HepG2 (cell line): ENCODE measurements around the gene IFT122. TPM values are rescaled to one million over a fixed set of nuclear protein-coding genes. Genes with fewer than 3 reads are reported as not detected.

Experiments used
- BCL6 ChIP-seq: IDR thresholded peaks from 2 replicates; pipeline ENCODE4 v1.6.1; 2016; ENCODE audit warnings: missing genetic modification reagents, missing compliant biosample characterization
- DRAP1 ChIP-seq: IDR thresholded peaks from 2 replicates; pipeline ENCODE4 v1.6.1; 2016; ENCODE audit warnings: missing genetic modification reagents, missing compliant biosample characterization
- ELF3 ChIP-seq: IDR thresholded peaks from 2 replicates; pipeline ENCODE4 v1.6.1; 2016; ENCODE audit warnings: missing genetic modification reagents, missing compliant biosample characterization
- FOSL2 ChIP-seq: sonication (generic); formaldehyde crosslinking; IDR thresholded peaks from 2 replicates; pipeline ENCODE4 v1.4.0; 2020; ENCODE audit warnings: missing genetic modification reagents
- HMG20A ChIP-seq: IDR thresholded peaks from 2 replicates; pipeline ENCODE4 v1.6.1; 2016; ENCODE audit warnings: borderline replicate concordance
- HNF4G ChIP-seq, 2 experiments: sonication (generic) in 1 of 2; formaldehyde crosslinking in 1 of 2; IDR thresholded peaks; 2 replicates each; pipeline versions ENCODE4 v1.4.0 to v1.6.1; 2011 to 2020; ENCODE audit warnings: borderline replicate concordance in 2 of 2, low read depth in 2 of 2, mild to moderate bottlenecking in 2 of 2, low read length in 1 of 2, missing genetic modification reagents in 1 of 2, moderate library complexity in 1 of 2
- KDM1A ChIP-seq: IDR thresholded peaks from 2 replicates; pipeline ENCODE4 v1.6.1; 2016; ENCODE audit warnings: missing compliant biosample characterization
- NCOR1 ChIP-seq: fragments of 200-600 bp; sonication (generic); IDR thresholded peaks from 2 replicates; pipeline ENCODE4 v1.7.0; 2017; ENCODE audit warnings: antibody characterized with exemption, low read length, borderline replicate concordance
- RARA ChIP-seq: IDR thresholded peaks from 2 replicates; pipeline ENCODE4 v1.6.1; 2016; ENCODE audit warnings: missing genetic modification reagents, missing compliant biosample characterization
- RCOR2 ChIP-seq: IDR thresholded peaks from 2 replicates; pipeline ENCODE4 v1.6.1; 2016; ENCODE audit warnings: missing biosample characterization, missing genetic modification reagents
- RXRA ChIP-seq: sonication (generic); formaldehyde crosslinking; IDR thresholded peaks from 2 replicates; pipeline ENCODE4 v1.5.1; 2020; ENCODE audit warnings: missing genetic modification reagents
- SKIL ChIP-seq: sonication (generic); formaldehyde crosslinking; IDR thresholded peaks from 2 replicates; pipeline ENCODE4 v1.8.0; 2022; ENCODE audit warnings: missing genetic modification reagents, mild to moderate bottlenecking, moderate library complexity, borderline replicate concordance
- SOX13 ChIP-seq, 3 experiments: fragments of 450-650 bp in 1 of 3; sonication (generic) in 1 of 3; formaldehyde crosslinking in 1 of 3; IDR thresholded peaks in 2 of 3; conservative IDR thresholded peaks in 1 of 3; 2 replicates each; pipeline versions ENCODE4 v1.5.0 to v1.6.1; 2016 to 2020; ENCODE audit warnings: antibody characterized with exemption in 1 of 3, mild to moderate bottlenecking in 1 of 3, missing compliant biosample characterization in 1 of 3, missing genetic modification reagents in 1 of 3, moderate library complexity in 1 of 3
- ZEB1 ChIP-seq: IDR thresholded peaks from 2 replicates; pipeline ENCODE4 v1.6.1; 2012; ENCODE audit warnings: mild to moderate bottlenecking, low read depth, inconsistent platforms; ENCODE audit not compliant: insufficient replicate concordance
- ZMYM4 ChIP-seq: sonication (generic); formaldehyde crosslinking; IDR thresholded peaks from 2 replicates; pipeline ENCODE4 v1.8.1; 2023; ENCODE audit warnings: mild to moderate bottlenecking, missing genetic modification reagents
- ZNF777 ChIP-seq: sonication (generic); formaldehyde crosslinking; IDR thresholded peaks from 2 replicates; pipeline ENCODE4 v1.4.0; 2020; ENCODE audit warnings: missing genetic modification reagents
- polyA plus RNA-seq, 8 experiments: library from polyadenylated mRNA; depleted of rRNA in 3 of 8; stranded (reverse) in 7 of 8; unstranded in 1 of 8; fragments of >200 nt; fragmentation: Illumina TruSeq in 4 of 8; extraction: Trizol in 4 of 8; gene quantifications; 2 replicates each; pipeline versions ENCODE4 v1.2.1 to v1.2.3, GENCODE V29; 2011 to 2016; ENCODE audit warnings: low read depth in 4 of 8, missing spikeins in 1 of 8, mixed read lengths in 1 of 8; ENCODE audit not compliant: insufficient read depth in 1 of 8
- total RNA-seq, 5 experiments: library from RNA; depleted of rRNA; stranded (reverse); fragments of >200 nt; fragmentation: Illumina TruSeq; extraction: Trizol; gene quantifications; 2 replicates each; pipeline ENCODE4 v1.2.3, GENCODE V29; 2016; ENCODE audit warnings: low read depth in 1 of 5
- TF ChIP-seq, protein P1 (sequence below): IDR thresholded peaks from 2 replicates; pipeline ENCODE4 v1.4.0; 2020; ENCODE audit warnings: mild to moderate bottlenecking, missing genetic modification reagents
- TF ChIP-seq, protein P2 (sequence below): sonication (generic); IDR thresholded peaks from 2 replicates; pipeline ENCODE4 v1.6.1; 2016; ENCODE audit warnings: low read depth, borderline replicate concordance

Gene IFT122
- total and polyA plus RNA-seq, 2 of the 13 experiments (the other 11 are each of a cell fraction or from before 2014, with no cell fraction given): 10.1 to 10.3 TPM

DNA sequence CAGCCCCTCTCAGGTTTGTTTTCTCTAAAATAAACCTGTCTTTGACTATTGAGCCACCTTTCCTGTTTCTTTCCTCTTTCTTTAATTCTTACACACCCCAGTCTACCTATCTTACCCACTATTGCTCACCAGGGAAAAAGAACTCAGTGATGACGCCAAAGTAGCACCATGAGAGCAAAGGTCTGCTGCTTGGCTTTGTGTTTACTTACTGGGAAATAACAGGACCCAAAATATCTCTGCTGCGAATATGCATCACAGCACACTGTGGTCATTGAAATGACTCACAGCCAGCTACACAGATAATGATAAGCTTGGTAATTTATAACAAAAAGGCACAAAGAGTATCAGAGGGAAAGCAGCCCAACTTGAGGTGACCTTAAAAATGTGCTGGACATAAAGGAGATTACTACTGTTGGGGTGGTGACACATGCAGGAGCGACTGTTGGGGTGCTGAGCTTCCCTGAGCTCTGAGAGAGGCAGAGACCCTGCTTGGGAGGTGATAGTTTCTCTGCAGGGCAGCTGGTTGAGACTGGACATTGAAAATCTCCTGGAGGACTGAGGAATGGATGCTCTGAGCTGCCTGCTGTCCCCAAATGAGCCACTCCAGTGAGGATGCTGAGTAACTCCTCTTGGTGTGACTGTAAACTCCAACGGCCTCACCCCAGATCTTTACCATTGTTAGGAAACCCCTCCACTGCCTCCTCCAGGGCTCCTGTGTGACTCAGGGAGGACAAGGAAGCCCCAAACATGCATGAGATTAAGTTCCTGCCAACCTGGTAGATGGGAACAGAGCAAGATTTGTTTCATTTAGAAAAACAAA is 26.1 kb upstream of the IFT122 start (continued):
- TF ChIP-seq, protein P1, sequence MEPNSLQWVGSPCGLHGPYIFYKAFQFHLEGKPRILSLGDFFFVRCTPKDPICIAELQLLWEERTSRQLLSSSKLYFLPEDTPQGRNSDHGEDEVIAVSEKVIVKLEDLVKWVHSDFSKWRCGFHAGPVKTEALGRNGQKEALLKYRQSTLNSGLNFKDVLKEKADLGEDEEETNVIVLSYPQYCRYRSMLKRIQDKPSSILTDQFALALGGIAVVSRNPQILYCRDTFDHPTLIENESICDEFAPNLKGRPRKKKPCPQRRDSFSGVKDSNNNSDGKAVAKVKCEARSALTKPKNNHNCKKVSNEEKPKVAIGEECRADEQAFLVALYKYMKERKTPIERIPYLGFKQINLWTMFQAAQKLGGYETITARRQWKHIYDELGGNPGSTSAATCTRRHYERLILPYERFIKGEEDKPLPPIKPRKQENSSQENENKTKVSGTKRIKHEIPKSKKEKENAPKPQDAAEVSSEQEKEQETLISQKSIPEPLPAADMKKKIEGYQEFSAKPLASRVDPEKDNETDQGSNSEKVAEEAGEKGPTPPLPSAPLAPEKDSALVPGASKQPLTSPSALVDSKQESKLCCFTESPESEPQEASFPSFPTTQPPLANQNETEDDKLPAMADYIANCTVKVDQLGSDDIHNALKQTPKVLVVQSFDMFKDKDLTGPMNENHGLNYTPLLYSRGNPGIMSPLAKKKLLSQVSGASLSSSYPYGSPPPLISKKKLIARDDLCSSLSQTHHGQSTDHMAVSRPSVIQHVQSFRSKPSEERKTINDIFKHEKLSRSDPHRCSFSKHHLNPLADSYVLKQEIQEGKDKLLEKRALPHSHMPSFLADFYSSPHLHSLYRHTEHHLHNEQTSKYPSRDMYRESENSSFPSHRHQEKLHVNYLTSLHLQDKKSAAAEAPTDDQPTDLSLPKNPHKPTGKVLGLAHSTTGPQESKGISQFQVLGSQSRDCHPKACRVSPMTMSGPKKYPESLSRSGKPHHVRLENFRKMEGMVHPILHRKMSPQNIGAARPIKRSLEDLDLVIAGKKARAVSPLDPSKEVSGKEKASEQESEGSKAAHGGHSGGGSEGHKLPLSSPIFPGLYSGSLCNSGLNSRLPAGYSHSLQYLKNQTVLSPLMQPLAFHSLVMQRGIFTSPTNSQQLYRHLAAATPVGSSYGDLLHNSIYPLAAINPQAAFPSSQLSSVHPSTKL: peak; percentile 82
- TF ChIP-seq NCOR1 (peak; percentile 37; the same call in 1 of the 2 replicates), KDM1A (CRISPR knock-in tag) (0 out of 2 replicates have a peak, but pooled peaks have one; percentile 9), BCL6 (CRISPR knock-in tag) (peak; percentile 47), ZEB1 (no peak), SKIL (CRISPR knock-in tag) (peak; percentile 41; the same call in 1 of the 2 replicates), DRAP1 (CRISPR knock-in tag) (0 out of 2 replicates have a peak, but pooled peaks have one; percentile 25), ELF3 (CRISPR knock-in tag) (peak; percentile 39; the same call in 1 of the 2 replicates), HMG20A (peak; percentile 79; the same call in 1 of the 2 replicates), HNF4G (IDR thresholded peaks at IDR 0.05; ENCODE audit: borderline replicate concordance, low read depth, low read length) (peak; percentile 85), HNF4G (CRISPR knock-in tag; IDR thresholded peaks at IDR 0.05; ENCODE audit: borderline replicate concordance, low read depth) (no peak), FOSL2 (CRISPR knock-in tag) (peak; percentile 90), ZMYM4 (CRISPR knock-in tag) (no peak), RCOR2 (CRISPR knock-in tag) (0 out of 2 replicates have a peak, but pooled peaks have one; percentile 53), RXRA (no peak), SOX13 (IDR thresholded peaks at IDR 0.05) (no peak), SOX13 (CRISPR knock-in tag; conservative IDR thresholded peaks at IDR 0.05 in 1 of 2, IDR thresholded peaks at IDR 0.05 in 1 of 2) (peak in 1 of 2 experiments; percentile 61; a peak in 1 of 4 replicates), ZNF777 (CRISPR knock-in tag) (no peak), RARA (CRISPR knock-in tag) (peak; percentile 40)
- TF ChIP-seq, protein P2, sequence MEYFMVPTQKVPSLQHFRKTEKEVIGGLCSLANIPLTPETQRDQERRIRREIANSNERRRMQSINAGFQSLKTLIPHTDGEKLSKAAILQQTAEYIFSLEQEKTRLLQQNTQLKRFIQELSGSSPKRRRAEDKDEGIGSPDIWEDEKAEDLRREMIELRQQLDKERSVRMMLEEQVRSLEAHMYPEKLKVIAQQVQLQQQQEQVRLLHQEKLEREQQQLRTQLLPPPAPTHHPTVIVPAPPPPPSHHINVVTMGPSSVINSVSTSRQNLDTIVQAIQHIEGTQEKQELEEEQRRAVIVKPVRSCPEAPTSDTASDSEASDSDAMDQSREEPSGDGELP: no peak; the same call in 1 of the 2 replicates
